Measurements from ENCODE around the gene LRP11.

The LRP11 gene

DNA sequence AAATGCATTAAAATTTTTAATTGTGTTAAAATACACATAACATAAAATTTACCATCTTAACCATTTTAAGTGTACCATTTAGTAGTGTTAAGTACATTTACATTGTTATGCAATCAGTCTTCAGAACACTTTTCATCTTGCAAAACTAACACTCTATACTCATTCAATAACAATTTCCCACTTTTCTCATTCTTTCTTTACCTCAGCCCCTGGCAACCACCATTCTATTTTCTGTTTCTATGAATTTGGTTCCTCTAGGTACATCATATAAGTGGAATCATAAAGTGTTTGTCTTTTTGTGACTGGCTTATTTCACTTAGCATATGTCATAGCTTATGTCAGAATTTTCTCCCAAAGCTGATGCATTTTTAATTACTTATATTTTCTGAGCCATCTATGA is 82.4 kb downstream of the LRP11 start:
- peaks cover 35 to 61% of the 10 kb centered on the region in 2 experiments for H3K36me3 ChIP-seq (ENCODE audit: control insufficient read depth in 2 of 2, insufficient read depth in 1 of 2, low read length in 2 of 2)
- H3K9me3 ChIP-seq (ENCODE audit: control insufficient read depth, insufficient read depth, low read depth, low read length): no peaks in the 10 kb centered on the region
- TF ChIP-seq ZIC2 (tag by site-specific recombination; IDR thresholded peaks at IDR 0.05): no peak
- TF ChIP-seq KLF9 (tag by site-specific recombination; IDR thresholded peaks at IDR 0.05; ENCODE audit: low read depth): no peak
- no peak for TF ChIP-seq BCL11B (tag by site-specific recombination; IDR thresholded peaks at IDR 0.05; ENCODE audit: low read depth)
- TF ChIP-seq GFI1B (tag by site-specific recombination; IDR thresholded peaks at IDR 0.05): no peak
- H3K4me3 ChIP-seq (ENCODE audit: low read depth, low read length): no peak overlapping the region
- no peak overlapping the region for H3K27ac ChIP-seq (ENCODE audit: extremely low read depth, low read depth, low read length)
- POLR2A ChIA-PET: no interaction called here
- H3K4me1 ChIP-seq (ENCODE audit: control insufficient read depth, insufficient read depth, low read length): no peaks in the 10 kb centered on the region
- CTCF ChIA-PET: no interaction called here

GRCh38 chr6:149779644-149779963 is 84.6 kb downstream of the LRP11 start:
- H3K9me3 ChIP-seq (ENCODE audit: control insufficient read depth, insufficient read depth, low read depth, low read length): no peaks in the 10 kb centered on the region
- no peaks in the 10 kb centered on the region for H3K4me1 ChIP-seq (ENCODE audit: control insufficient read depth, insufficient read depth, low read length)
- H3K27ac ChIP-seq (ENCODE audit: extremely low read depth, low read depth, low read length): no peak overlapping the region
- ChIA-PET CTCF (interaction anchor here (0.6 to 0.7 kb wide), 2 partner anchors 57 to 98 kb away, joined by 7 read pairs; no protein-coding TSS in a partner anchor), POLR2A (no interaction called here)
- no peak overlapping the region for H3K4me3 ChIP-seq (ENCODE audit: low read depth, low read length)
- H3K36me3 ChIP-seq (ENCODE audit: control insufficient read depth in 2 of 2, insufficient read depth in 1 of 2, low read length in 2 of 2): peaks cover 46 to 76% of the 10 kb centered on the region in 2 experiments
- TF ChIP-seq, protein P1, sequence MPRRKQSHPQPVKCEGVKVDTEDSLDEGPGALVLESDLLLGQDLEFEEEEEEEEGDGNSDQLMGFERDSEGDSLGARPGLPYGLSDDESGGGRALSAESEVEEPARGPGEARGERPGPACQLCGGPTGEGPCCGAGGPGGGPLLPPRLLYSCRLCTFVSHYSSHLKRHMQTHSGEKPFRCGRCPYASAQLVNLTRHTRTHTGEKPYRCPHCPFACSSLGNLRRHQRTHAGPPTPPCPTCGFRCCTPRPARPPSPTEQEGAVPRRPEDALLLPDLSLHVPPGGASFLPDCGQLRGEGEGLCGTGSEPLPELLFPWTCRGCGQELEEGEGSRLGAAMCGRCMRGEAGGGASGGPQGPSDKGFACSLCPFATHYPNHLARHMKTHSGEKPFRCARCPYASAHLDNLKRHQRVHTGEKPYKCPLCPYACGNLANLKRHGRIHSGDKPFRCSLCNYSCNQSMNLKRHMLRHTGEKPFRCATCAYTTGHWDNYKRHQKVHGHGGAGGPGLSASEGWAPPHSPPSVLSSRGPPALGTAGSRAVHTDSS (tag by site-specific recombination; IDR thresholded peaks at IDR 0.05): no peak
- TF ChIP-seq, protein P2, sequence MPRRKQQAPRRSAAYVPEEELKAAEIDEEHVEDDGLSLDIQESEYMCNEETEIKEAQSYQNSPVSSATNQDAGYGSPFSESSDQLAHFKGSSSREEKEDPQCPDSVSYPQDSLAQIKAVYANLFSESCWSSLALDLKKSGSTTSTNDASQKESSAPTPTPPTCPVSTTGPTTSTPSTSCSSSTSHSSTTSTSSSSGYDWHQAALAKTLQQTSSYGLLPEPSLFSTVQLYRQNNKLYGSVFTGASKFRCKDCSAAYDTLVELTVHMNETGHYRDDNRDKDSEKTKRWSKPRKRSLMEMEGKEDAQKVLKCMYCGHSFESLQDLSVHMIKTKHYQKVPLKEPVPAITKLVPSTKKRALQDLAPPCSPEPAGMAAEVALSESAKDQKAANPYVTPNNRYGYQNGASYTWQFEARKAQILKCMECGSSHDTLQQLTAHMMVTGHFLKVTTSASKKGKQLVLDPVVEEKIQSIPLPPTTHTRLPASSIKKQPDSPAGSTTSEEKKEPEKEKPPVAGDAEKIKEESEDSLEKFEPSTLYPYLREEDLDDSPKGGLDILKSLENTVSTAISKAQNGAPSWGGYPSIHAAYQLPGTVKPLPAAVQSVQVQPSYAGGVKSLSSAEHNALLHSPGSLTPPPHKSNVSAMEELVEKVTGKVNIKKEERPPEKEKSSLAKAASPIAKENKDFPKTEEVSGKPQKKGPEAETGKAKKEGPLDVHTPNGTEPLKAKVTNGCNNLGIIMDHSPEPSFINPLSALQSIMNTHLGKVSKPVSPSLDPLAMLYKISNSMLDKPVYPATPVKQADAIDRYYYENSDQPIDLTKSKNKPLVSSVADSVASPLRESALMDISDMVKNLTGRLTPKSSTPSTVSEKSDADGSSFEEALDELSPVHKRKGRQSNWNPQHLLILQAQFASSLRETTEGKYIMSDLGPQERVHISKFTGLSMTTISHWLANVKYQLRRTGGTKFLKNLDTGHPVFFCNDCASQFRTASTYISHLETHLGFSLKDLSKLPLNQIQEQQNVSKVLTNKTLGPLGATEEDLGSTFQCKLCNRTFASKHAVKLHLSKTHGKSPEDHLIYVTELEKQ (tag by site-specific recombination; IDR thresholded peaks at IDR 0.05; ENCODE audit: borderline replicate concordance): no peak
- TF ChIP-seq ZNF48 (tag by site-specific recombination; IDR thresholded peaks at IDR 0.05) (no peak), ZNF280C (tag by site-specific recombination; IDR thresholded peaks at IDR 0.05) (no peak), TCF7L2 (IDR thresholded peaks at IDR 0.05; ENCODE audit: borderline replicate concordance, low read depth, low read length) (no peak), ZNF692 (tag by site-specific recombination; IDR thresholded peaks at IDR 0.05) (no peak), ZSCAN23 (tag by site-specific recombination; IDR thresholded peaks at IDR 0.05) (no peak), TRIM28 (IDR thresholded peaks at IDR 0.05; ENCODE audit: borderline replicate concordance, low read length) (no peak), ZNF239 (tag by site-specific recombination; IDR thresholded peaks at IDR 0.05) (no peak), ZBTB17 (tag by site-specific recombination; IDR thresholded peaks at IDR 0.05) (no peak), ZNF391 (tag by site-specific recombination; IDR thresholded peaks at IDR 0.05; ENCODE audit: borderline replicate concordance, low read depth) (no peak), ZNF521 (tag by site-specific recombination; IDR thresholded peaks at IDR 0.05) (no peak), KLF8 (tag by site-specific recombination; IDR thresholded peaks at IDR 0.05) (no peak), ZNF776 (tag by site-specific recombination; IDR thresholded peaks at IDR 0.05; ENCODE audit: borderline replicate concordance) (no peak), ZBTB7A (tag by site-specific recombination; IDR thresholded peaks at IDR 0.05; ENCODE audit: low read depth) (no peak), ZNF529 (tag by site-specific recombination; IDR thresholded peaks at IDR 0.05; ENCODE audit: insufficient replicate concordance) (no peak), ZFP69B (tag by site-specific recombination; IDR thresholded peaks at IDR 0.05) (no peak), ZNF2 (tag by site-specific recombination; IDR thresholded peaks at IDR 0.05) (no peak)
- TF ChIP-seq, protein P3, sequence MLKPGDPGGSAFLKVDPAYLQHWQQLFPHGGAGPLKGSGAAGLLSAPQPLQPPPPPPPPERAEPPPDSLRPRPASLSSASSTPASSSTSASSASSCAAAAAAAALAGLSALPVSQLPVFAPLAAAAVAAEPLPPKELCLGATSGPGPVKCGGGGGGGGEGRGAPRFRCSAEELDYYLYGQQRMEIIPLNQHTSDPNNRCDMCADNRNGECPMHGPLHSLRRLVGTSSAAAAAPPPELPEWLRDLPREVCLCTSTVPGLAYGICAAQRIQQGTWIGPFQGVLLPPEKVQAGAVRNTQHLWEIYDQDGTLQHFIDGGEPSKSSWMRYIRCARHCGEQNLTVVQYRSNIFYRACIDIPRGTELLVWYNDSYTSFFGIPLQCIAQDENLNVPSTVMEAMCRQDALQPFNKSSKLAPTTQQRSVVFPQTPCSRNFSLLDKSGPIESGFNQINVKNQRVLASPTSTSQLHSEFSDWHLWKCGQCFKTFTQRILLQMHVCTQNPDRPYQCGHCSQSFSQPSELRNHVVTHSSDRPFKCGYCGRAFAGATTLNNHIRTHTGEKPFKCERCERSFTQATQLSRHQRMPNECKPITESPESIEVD (tag by site-specific recombination; IDR thresholded peaks at IDR 0.05): no peak

All from HEK293 (cell line).